Mammary epithelial cell (primary cell): Measurements from ENCODE around the gene PTPRJ.

Source experiments
- CTCF ChIP-seq, 2 donors: IDR thresholded peaks in 1 of 2; conservative IDR thresholded peaks in 1 of 2; 2 replicates each; pipeline ENCODE4 v1.5.1; 2011 to 2012; ENCODE audit warnings: inconsistent platforms in 2 of 2, low read length in 2 of 2, mild to moderate bottlenecking in 2 of 2, control low read depth in 1 of 2, low read depth in 1 of 2; ENCODE audit not compliant: insufficient read depth in 1 of 2; ENCODE audit errors: extremely low read depth in 1 of 2
- EZH2 ChIP-seq: IDR thresholded peaks from 2 replicates; pipeline ENCODE4 v1.6.1; 2012; ENCODE audit warnings: low read length, inconsistent platforms, borderline replicate concordance

DNA sequence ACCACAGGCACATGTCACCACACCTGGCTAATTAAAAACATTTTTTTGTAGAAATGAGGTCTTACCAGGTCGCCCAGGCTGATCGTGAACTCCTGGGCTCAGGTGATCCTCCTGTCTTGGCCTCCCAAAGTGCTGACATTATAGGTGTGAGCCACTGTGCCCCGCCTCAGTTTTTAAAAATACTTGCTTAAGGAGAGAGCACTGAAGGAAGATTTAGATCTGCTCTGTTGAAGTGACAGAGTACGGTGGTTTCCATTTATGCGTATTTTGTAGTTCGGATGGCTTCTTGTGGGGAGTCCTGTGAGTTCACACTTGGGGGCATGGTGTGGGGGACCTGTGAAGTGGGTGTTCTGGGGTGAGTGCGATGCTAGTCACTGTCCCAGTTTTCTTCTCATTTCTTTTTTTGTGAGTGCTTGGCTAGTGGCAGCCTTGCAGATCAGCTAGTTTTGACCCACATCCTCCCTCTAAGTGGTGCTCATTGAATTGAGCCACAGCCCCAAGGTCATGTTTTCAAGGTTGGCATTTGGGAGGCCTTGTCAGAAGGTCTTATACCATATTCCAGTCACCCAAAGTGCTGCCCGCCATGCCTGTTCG lies 31.5 kb downstream of the PTPRJ start:
- TF ChIP-seq EZH2 (no peak), CTCF (conservative IDR thresholded peaks at IDR 0.05 in 1 of 2, IDR thresholded peaks at IDR 0.05 in 1 of 2; ENCODE audit: extremely low read depth in 1 of 2, insufficient read depth in 1 of 2, low read depth in 1 of 2, low read length in 2 of 2) (no peak)
